GM18498 (cell line): ENCODE data around the gene MXRA8.
"Not testable (repeated sequence)": the region's sequence is repeated elsewhere in the genome, so short reads cannot be mapped to it uniquely, and the experiment has no call there.

Experiments
- ATAC-seq: cut with Tn5 transposase; IDR thresholded peaks from one replicate; pipeline ENCODE4 v1.9.1; 2021; ENCODE audit warnings: mild to moderate bottlenecking, moderate library complexity; ENCODE audit not compliant: unreplicated experiment

The MXRA8 gene

GRCh38 chr1:1393428-1393827, 35.1 kb upstream of the MXRA8 start:
- no peak for ATAC-seq

- no peak for ATAC-seq
Measured at GRCh38 chr1:1393014-1393413, 34.7 kb upstream of the MXRA8 start.

- no peak for ATAC-seq
Measured at GRCh38 chr1:1391225-1391624, 32.9 kb upstream of the MXRA8 start.

- ATAC-seq, result no peak
Measured at GRCh38 chr1:1390675-1391074, 32.3 kb upstream of the MXRA8 start.

- no peak for ATAC-seq
Measured at GRCh38 chr1:1388078-1388472, 29.7 kb upstream of the MXRA8 start.

GRCh38 chr1:1387098-1388077, 29.0 kb upstream of the MXRA8 start:
- ATAC-seq, result no peak

GRCh38 chr1:1385931-1386330, 27.6 kb upstream of the MXRA8 start:
- no peak for ATAC-seq

GRCh38 chr1:1385339-1385738, 27.0 kb upstream of the MXRA8 start:
- ATAC-seq, result not testable (repeated sequence)

- ATAC-seq, result no peak
Measured at GRCh38 chr1:1381294-1381693, 22.9 kb upstream of the MXRA8 start.

- ATAC-seq, result no peak
Measured at GRCh38 chr1:1380860-1381259, 22.5 kb upstream of the MXRA8 start.

- ATAC-seq, result no peak
Measured at GRCh38 chr1:1377540-1378205, 19.3 kb upstream of the MXRA8 start.

- ATAC-seq, result no peak
Measured at GRCh38 chr1:1376551-1377226, 18.3 kb upstream of the MXRA8 start.

GRCh38 chr1:1374929-1375662, 16.7 kb upstream of the MXRA8 start, which contains the start of gene AURKAIP1:
AURKAIP1 (minus strand) TSS chr1:1375207; CDS start chr1:1374756, 451 bp downstream.
- ATAC-seq, result peak; percentile 85

GRCh38 chr1:1374589-1374928, 16.2 kb upstream of the MXRA8 start:
- ATAC-seq, result no peak

- no peak for ATAC-seq
Measured at GRCh38 chr1:1373815-1374588, 15.6 kb upstream of the MXRA8 start.

- no peak for ATAC-seq
Measured at GRCh38 chr1:1373051-1373814, 14.9 kb upstream of the MXRA8 start.

- ATAC-seq, result no peak
Measured at GRCh38 chr1:1371746-1372711, 13.7 kb upstream of the MXRA8 start.

- ATAC-seq, result no peak
Measured at GRCh38 chr1:1371364-1371745, 13.0 kb upstream of the MXRA8 start.
